RWPE1 (cell line): Measurements from ENCODE around the gene AKT3.

Experiments
- CTCF ChIA-PET: fragments of 350-600 bp; sonication (Branson Sonifier 250); formaldehyde crosslinking; extraction: SDS; loops from one replicate; lab custom pipeline; 2021; lab: Yijun Ruan, JAX
- POLR2A ChIA-PET: fragments of 400-600 bp; formaldehyde crosslinking; extraction: SDS; loops from one replicate; lab custom pipeline; 2020; ENCODE audit warnings: antibody characterized with exemption; ENCODE audit not compliant: low non-redundant PET; lab: Yijun Ruan, JAX
- DNase-seq: peaks from one replicate; pipeline ENCODE4 v3.0.0; 2012; ENCODE audit warnings: low spot score
- H3K27ac ChIP-seq: fragments of 450-650 bp; 2 replicates; pipeline ENCODE4 v1.5.1; 2017
- CTCF ChIP-seq: fragments of 450-650 bp; conservative IDR thresholded peaks from 2 replicates; pipeline ENCODE4 v1.5.1; 2017; ENCODE audit warnings: low read depth, mild to moderate bottlenecking

Gene AKT3

GRCh38 chr1:243845888-243846287 is 4.2 kb downstream of the AKT3 start:
- TF ChIP-seq CTCF = no peak
- ChIA-PET POLR2A (no interaction called here), CTCF (interaction anchor here (0.7 kb wide), 1 partner anchor 90 kb away, joined by 3 read pairs; no protein-coding TSS in a partner anchor)

GRCh38 chr1:243844186-243844585 is 5.9 kb downstream of the AKT3 start:
- ChIA-PET CTCF (interaction anchor here (0.8 kb wide), 1 partner anchor 207 kb away, joined by 3 read pairs; no protein-coding TSS in a partner anchor), POLR2A (no interaction called here)
- no peak overlapping the region for H3K27ac ChIP-seq
- no peak for TF ChIP-seq CTCF
- no peak for DNase-seq

More at GRCh38 chr1:243845888-243846287, 4.2 kb downstream of the AKT3 start:
- H3K27ac ChIP-seq = no peak overlapping the region
- DNase-seq = no peak

GRCh38 chr1:243842978-243843511 is 7.0 kb downstream of the AKT3 start:
- no peak overlapping the region for H3K27ac ChIP-seq
- ChIA-PET POLR2A (no interaction called here), CTCF (no interaction called here)
- no peak for DNase-seq
- no peak for TF ChIP-seq CTCF

- DNase-seq = no peak
- no peak overlapping the region for H3K27ac ChIP-seq
- POLR2A ChIA-PET = no interaction called here
- no peak for TF ChIP-seq CTCF
- CTCF ChIA-PET = no interaction called here
Observed at GRCh38 chr1:243842161-243842560, 7.9 kb downstream of the AKT3 start.

GRCh38 chr1:243841507-243841906 is 8.5 kb downstream of the AKT3 start:
- DNase-seq = no peak
- ChIA-PET CTCF (interaction anchor here (0.6 kb wide), 1 partner anchor 186 kb away, joined by 3 read pairs; no protein-coding TSS in a partner anchor), POLR2A (no interaction called here)
- no peak for TF ChIP-seq CTCF
- no peak overlapping the region for H3K27ac ChIP-seq

- no peak for DNase-seq
- ChIA-PET POLR2A (no interaction called here), CTCF (interaction anchor here (0.5 to 1.2 kb wide), 2 partner anchors 88 to 461 kb away, joined by 3 read pairs; no protein-coding TSS in a partner anchor)
- no peak for TF ChIP-seq CTCF
- H3K27ac ChIP-seq = no peak overlapping the region
Observed at GRCh38 chr1:243837907-243838535, 12.0 kb downstream of the AKT3 start.
